Right lobe of liver (tissue), 4 donors: ENCODE results near the gene COL19A1.

Experiments
- CTCF ChIP-seq, 4 donors: fragments of 200-600 bp in 3 of 4; fragments of 450-650 bp in 1 of 4; IDR thresholded peaks; one replicate each; pipeline versions ENCODE4 v1.5.1 to v1.8.0; 2016 to 2022; ENCODE audit warnings: antibody characterized with exemption in 4 of 4, mild to moderate bottlenecking in 2 of 4
- POLR2A ChIP-seq: fragments of 450-650 bp; IDR thresholded peaks from one replicate; pipeline ENCODE4 v1.6.1; 2017; ENCODE audit warnings: antibody characterized with exemption, mild to moderate bottlenecking
- donor health status: DM: no; HTN: no; CAD: no.
- donor health status: DM: no; HTN: no; CAD: no.
- donor health status: DM: no; HTN: yes; CAD: no.

GRCh38 chr6:69894578-69895347, 28.4 kb downstream of the COL19A1 start:
- TF ChIP-seq POLR2A (no peak), CTCF (IDR thresholded peaks at IDR 0.05) (no peak)
